ENCODE results near the gene HIF1A. TPM values are rescaled to one million over a fixed set of nuclear protein-coding genes. Genes with fewer than 3 reads are reported as not detected.

HIF1A gene
- total and polyA plus RNA-seq, 2 of the 8 experiments (the other 6 are each of a cell fraction or from before 2014, with no cell fraction given): 54.8 to 175 TPM

- Histone ChIP-seq H3K9me3 (ENCODE audit: insufficient read depth in 2 of 2, low read depth in 1 of 2, low read length in 1 of 2) (no peaks in the 10 kb centered on the region), H3K4me2 (ENCODE audit: insufficient read depth in 1 of 2, low read depth in 2 of 2, low read length in 2 of 2) (peak overlapping the region; percentile 37 to 68; a peak in 2 of 4 replicates), H2BK120ac (replicated peaks; ENCODE audit: low read depth, low read length) (no peak overlapping the region), H3K4me3 (ENCODE audit: extremely low read depth in 1 of 4, insufficient read depth in 2 of 4, low read depth in 3 of 4, low read length in 4 of 4) (peak overlapping the region in 2 of 4 experiments; percentile 41 to 66; a peak in 3 of 8 replicates), H2BK15ac (ENCODE audit: low read length) (no peak overlapping the region), H3K79me2 (ENCODE audit: control insufficient read depth in 1 of 2, insufficient read depth in 2 of 2, low read length in 2 of 2) (peaks cover 0 to 8% of the 10 kb centered on the region in 2 experiments; a peak in 1 of 4 replicates), H4K91ac (replicated peaks; ENCODE audit: insufficient read length, low read length) (no peak overlapping the region), H3K4me1 (replicated peaks in 1 of 4; ENCODE audit: control insufficient read depth in 3 of 4, insufficient read depth in 4 of 4, low read length in 3 of 4) (peaks cover 0 to 5% (median 3%) of the 10 kb centered on the region in 4 experiments; a peak in 2 of 7 replicates), H3K36me3 (ENCODE audit: control insufficient read depth in 2 of 4, insufficient read depth in 4 of 4, low read length in 3 of 4) (peaks cover 3 to 31% (median 16%) of the 10 kb centered on the region in 4 experiments; a peak in 6 of 8 replicates), H3K27me3 (replicated peaks in 1 of 4; ENCODE audit: control insufficient read depth in 3 of 4, extremely low read depth in 1 of 4, insufficient read depth in 3 of 4, low read length in 3 of 4) (no peaks in the 10 kb centered on the region), H2AK5ac (ENCODE audit: low read depth, low read length) (no peak overlapping the region), H4K5ac (ENCODE audit: insufficient read length, low read depth, low read length) (no peak overlapping the region), H3K27ac (ENCODE audit: low read depth, low read length) (no peak overlapping the region), H3K14ac (ENCODE audit: insufficient read length) (no peak overlapping the region), H2BK20ac (ENCODE audit: low read length) (no peak overlapping the region), H4K20me1 (replicated peaks in 1 of 2; ENCODE audit: control insufficient read depth in 1 of 2, insufficient read depth in 2 of 2, low read length in 2 of 2) (no peaks in the 10 kb centered on the region), H2AFZ (ENCODE audit: low read length) (no peak overlapping the region), H4K8ac (ENCODE audit: extremely low read depth, insufficient read depth, low read length) (no peak overlapping the region), H3K79me1 (ENCODE audit: low read depth, low read length) (no peaks in the 10 kb centered on the region), H2BK5ac (ENCODE audit: low read depth, low read length) (no peak overlapping the region), H3K4ac (replicated peaks; ENCODE audit: insufficient read length, low read depth, low read length) (no peak overlapping the region), H3K23ac (ENCODE audit: insufficient read length) (no peak overlapping the region), H3K23me2 (ENCODE audit: low read depth, low read length) (no peaks in the 10 kb centered on the region; the same call in 1 of the 2 replicates), H3K18ac (ENCODE audit: extremely low read depth, low read length) (no peak overlapping the region), H3K56ac (replicated peaks; ENCODE audit: insufficient read length, low read depth, low read length) (no peak overlapping the region), H2BK12ac (ENCODE audit: low read depth, low read length) (no peak overlapping the region), H3K9ac (replicated peaks in 1 of 4; ENCODE audit: extremely low read depth in 1 of 4, low read depth in 3 of 4, low read length in 3 of 4) (no peak overlapping the region)
- peak in 1 of 2 experiments; percentile 32; a peak in 1 of 3 replicates for TF ChIP-seq POLR2A (IDR thresholded peaks at IDR 0.05; ENCODE audit: control extremely low read depth in 1 of 2, low read depth in 2 of 2, low read length in 2 of 2)
- no peak for TF ChIP-seq SAP30 (IDR thresholded peaks at IDR 0.05; ENCODE audit: insufficient read depth, insufficient replicate concordance, low read length)
- peak; percentile 54; the same call in 1 of the 2 replicates for TF ChIP-seq POLR2AphosphoS5 (IDR thresholded peaks at IDR 0.05; ENCODE audit: low read depth, low read length)
- ChIA-PET POLR2A (ENCODE audit: partially characterized antibody) (interaction anchor here (1.0 to 6.7 kb wide), 6 partner anchors 11 to 248 kb away, joined by 4 to 67 read pairs (median 7); partner anchors contain the start of genes HIF1A and SNAPC1), CTCF (ENCODE audit: partially characterized antibody) (interaction anchor here (0.6 to 1.2 kb wide), 4 partner anchors 16 to 279 kb away, joined by 3 to 6 read pairs (median 4); no protein-coding TSS in a partner anchor)
- no peak for DNase-seq (ENCODE audit: low read depth in 1 of 2, low spot score in 2 of 2)
- 54% methylated on average over 3 of the region's 3 CpGs; no CpG with 5 or more reads in 1 of the 2 experiments for WGBS, 2 experiments (ENCODE audit: extremely low coverage in 1 of 2, insufficient coverage in 1 of 2, insufficient read length in 1 of 2, insufficient replicate concordance in 2 of 2, low coverage in 1 of 2, low lambda C conversion rate in 2 of 2, missing lambda C conversion rate in 1 of 2)
- peak; percentile 57 for FAIRE-seq
These were observed 54.6 kb downstream of the HIF1A start for GRCh38 chr14:61749867-61750266.
